ENCODE measurements around the gene SPRR1B. TPM values are rescaled to one million over a fixed set of nuclear protein-coding genes. Genes with fewer than 3 reads are reported as not detected.
"Not testable (repeated sequence)": the region's sequence is repeated elsewhere in the genome, so short reads cannot be mapped to it uniquely, and the experiment has no call there.

SPRR1B gene
- total RNA-seq, 1 donor from 2014 or later: not detected

- no peak for DNase-seq
These were observed 10.1 kb downstream of the SPRR1B start, which contains the start of gene SPRR2D for GRCh38 chr1:153040950-153041631. SPRR2D (minus strand) TSS chr1:153041120; CDS start chr1:153040346, 774 bp downstream.

GRCh38 chr1:153049211-153049610, 18.2 kb downstream of the SPRR1B start:
- DNase-seq: no peak

GRCh38 chr1:153056111-153056510, 25.1 kb downstream of the SPRR1B start:
- not testable (repeated sequence) for DNase-seq

- no peak for DNase-seq
These were observed 26.4 kb downstream of the SPRR1B start, which contains the start of gene SPRR2A for GRCh38 chr1:153057375-153057774. SPRR2A (minus strand) TSS chr1:153057512; CDS start chr1:153056735, 777 bp downstream.

GRCh38 chr1:153058154-153058553, 27.2 kb downstream of the SPRR1B start:
- DNase-seq: no peak

- DNase-seq: no peak
These were observed 28.1 kb downstream of the SPRR1B start for GRCh38 chr1:153058826-153059784.

- DNase-seq: no peak
These were observed 39.2 kb downstream of the SPRR1B start for GRCh38 chr1:153070243-153070642.

- no peak for DNase-seq
These were observed 40.5 kb downstream of the SPRR1B start, which contains the start of gene SPRR2B for GRCh38 chr1:153071511-153071910. SPRR2B (minus strand) TSS chr1:153071611; CDS start chr1:153070839, 772 bp downstream.

- no peak for DNase-seq
These were observed 42.1 kb downstream of the SPRR1B start for GRCh38 chr1:153072806-153073726.

GRCh38 chr1:153081736-153082135, 50.7 kb downstream of the SPRR1B start:
- no peak for DNase-seq

Other genes with a start within 250 kb of the SPRR1B start
- gene LCE1E, start 244.9 kb upstream of the SPRR1B start, total RNA-seq: not detected in 2 replicates
- not detected in 2 replicates for gene LCE1D, start 234.5 kb upstream of the SPRR1B start, total RNA-seq
- not detected in 2 replicates for gene LCE1C, start 224.6 kb upstream of the SPRR1B start, total RNA-seq
- not detected in 2 replicates for gene LCE1B, start 219.2 kb upstream of the SPRR1B start, total RNA-seq
- gene LCE1A, start 203.7 kb upstream of the SPRR1B start, total RNA-seq: not detected in 2 replicates
- not detected in 2 replicates for gene LCE6A, start 188.3 kb upstream of the SPRR1B start, total RNA-seq
- gene LCE7A, start 171.2 kb upstream of the SPRR1B start, total RNA-seq: not detected in 2 replicates
- not detected in 2 replicates for gene SMCP, start 152.9 kb upstream of the SPRR1B start, total RNA-seq
- not detected in 2 replicates for gene IVL, start 122.7 kb upstream of the SPRR1B start, total RNA-seq
- gene SPRR5, start 84.0 kb upstream of the SPRR1B start, total RNA-seq: not detected in 2 replicates
- not detected in 2 replicates for gene SPRR4, start 60.6 kb upstream of the SPRR1B start, total RNA-seq
- not detected in 2 replicates for gene SPRR1A, start 47.1 kb upstream of the SPRR1B start, total RNA-seq
- not detected in 2 replicates for gene SPRR3, start 29.5 kb upstream of the SPRR1B start, total RNA-seq
- not detected in 2 replicates for gene SPRR2D, start 9.9 kb downstream of the SPRR1B start, total RNA-seq
- gene SPRR2A, start 26.3 kb downstream of the SPRR1B start, total RNA-seq: not detected in 2 replicates
- gene SPRR2B, start 40.4 kb downstream of the SPRR1B start, total RNA-seq: not detected in 2 replicates
- not detected in 2 replicates for gene SPRR2E, start 63.3 kb downstream of the SPRR1B start, total RNA-seq
- not detected in 2 replicates for gene SPRR2F, start 82.3 kb downstream of the SPRR1B start, total RNA-seq
- gene SPRR2G, start 119.7 kb downstream of the SPRR1B start, total RNA-seq: not detected in 2 replicates
- gene LELP1, start 172.2 kb downstream of the SPRR1B start, total RNA-seq: not detected in 2 replicates
- gene PRR9, start 186.4 kb downstream of the SPRR1B start, total RNA-seq: not detected in 2 replicates
- gene LORICRIN, start 228.5 kb downstream of the SPRR1B start, total RNA-seq: not detected in 2 replicates